ENCODE results near the gene MYADM.

Gene MYADM

GRCh38 chr19:53915000-53915399, 47.3 kb downstream of the MYADM start:
- no peak for DNase-seq (ENCODE audit: low spot score)

GRCh38 chr19:53916004-53916403, 48.3 kb downstream of the MYADM start:
- DNase-seq (ENCODE audit: low spot score): no peak

- DNase-seq (ENCODE audit: low spot score): no peak
Observed at GRCh38 chr19:53917356-53917755, 49.7 kb downstream of the MYADM start.
